ENCODE results near the gene BCL2L1.

Gene BCL2L1

GRCh38 chr20:31691646-31692275, 30.9 kb downstream of the BCL2L1 start:
- FAIRE-seq: peak; percentile 26

- FAIRE-seq: no peak
Measured at GRCh38 chr20:31690124-31690666, 32.5 kb downstream of the BCL2L1 start.

- no peak for FAIRE-seq
Measured at GRCh38 chr20:31689141-31689540, 33.5 kb downstream of the BCL2L1 start.

- no peak for FAIRE-seq
Measured at GRCh38 chr20:31687777-31688176, 34.9 kb downstream of the BCL2L1 start.

- FAIRE-seq: no peak
Measured at GRCh38 chr20:31685853-31686643, 36.6 kb downstream of the BCL2L1 start.

GRCh38 chr20:31684153-31685015, 38.3 kb downstream of the BCL2L1 start:
- FAIRE-seq: no peak

- FAIRE-seq: no peak
Measured at GRCh38 chr20:31682927-31683326, 39.7 kb downstream of the BCL2L1 start.

GRCh38 chr20:31682352-31682751, 40.3 kb downstream of the BCL2L1 start:
- FAIRE-seq: no peak

GRCh38 chr20:31681769-31682168, 40.9 kb downstream of the BCL2L1 start:
- FAIRE-seq: no peak

- FAIRE-seq: no peak
Measured at GRCh38 chr20:31681128-31681727, 41.4 kb downstream of the BCL2L1 start.

GRCh38 chr20:31680286-31681127, 42.2 kb downstream of the BCL2L1 start:
- no peak for FAIRE-seq

GRCh38 chr20:31679357-31680285, 43.0 kb downstream of the BCL2L1 start:
- FAIRE-seq: no peak

- no peak for FAIRE-seq
Measured at GRCh38 chr20:31678389-31679356, 44.0 kb downstream of the BCL2L1 start.

GRCh38 chr20:31677553-31678260, 45.0 kb downstream of the BCL2L1 start:
- FAIRE-seq: no peak

- no peak for FAIRE-seq
Measured at GRCh38 chr20:31676609-31676989, 46.1 kb downstream of the BCL2L1 start.

- no peak for FAIRE-seq
Measured at GRCh38 chr20:31675828-31676608, 46.6 kb downstream of the BCL2L1 start.

- FAIRE-seq: no peak
Measured at GRCh38 chr20:31674895-31675827, 47.5 kb downstream of the BCL2L1 start.

All from endometrium (tissue), 2 donors.